22Rv1 (cell line): Measurements from ENCODE around the gene PPP2R5C.

Experiments used
- H3K27ac ChIP-seq: fragments of 450-650 bp; 2 replicates; pipeline ENCODE4 v1.5.1; 2017
- ZFX ChIP-seq: fragments of 450-650 bp; IDR thresholded peaks from 2 replicates; pipeline ENCODE4 v1.6.1; 2017; ENCODE audit warnings: antibody characterized with exemption, borderline replicate concordance
- TF ChIP-seq, protein P1 (sequence below): fragments of 450-650 bp; IDR thresholded peaks from 2 replicates; pipeline ENCODE4 v1.5.1; 2017; ENCODE audit warnings: mild to moderate bottlenecking

Gene PPP2R5C

DNA sequence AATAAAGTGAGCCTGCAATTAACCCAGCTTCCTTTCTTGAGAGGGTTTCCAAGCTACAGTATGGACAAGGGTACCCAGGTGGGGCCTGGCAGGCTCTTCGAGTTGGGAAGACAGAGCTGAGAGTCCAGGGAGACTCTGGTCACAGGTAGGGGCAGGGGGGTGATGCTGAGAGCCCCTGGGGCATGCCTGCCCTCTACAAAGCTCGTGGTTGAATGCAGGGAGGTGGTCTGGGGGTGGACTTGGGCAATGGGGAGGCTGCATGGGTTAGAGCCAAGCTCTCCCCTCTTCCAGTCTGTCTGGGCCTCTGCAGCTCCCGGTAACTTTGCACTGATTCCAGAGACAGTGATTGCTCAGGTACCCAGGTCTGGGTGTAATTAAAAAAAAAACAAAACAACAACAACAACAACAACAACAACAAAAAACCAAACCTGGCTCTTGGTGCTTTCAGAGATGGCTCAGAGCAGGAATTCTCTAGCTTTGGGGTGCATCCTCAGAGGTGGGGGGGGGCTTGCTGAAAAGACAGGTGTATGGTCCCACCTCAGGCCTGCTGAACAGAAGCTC lies 30.8 kb upstream of the PPP2R5C start:
- H3K27ac ChIP-seq = no peak overlapping the region
- TF ChIP-seq, protein P1, sequence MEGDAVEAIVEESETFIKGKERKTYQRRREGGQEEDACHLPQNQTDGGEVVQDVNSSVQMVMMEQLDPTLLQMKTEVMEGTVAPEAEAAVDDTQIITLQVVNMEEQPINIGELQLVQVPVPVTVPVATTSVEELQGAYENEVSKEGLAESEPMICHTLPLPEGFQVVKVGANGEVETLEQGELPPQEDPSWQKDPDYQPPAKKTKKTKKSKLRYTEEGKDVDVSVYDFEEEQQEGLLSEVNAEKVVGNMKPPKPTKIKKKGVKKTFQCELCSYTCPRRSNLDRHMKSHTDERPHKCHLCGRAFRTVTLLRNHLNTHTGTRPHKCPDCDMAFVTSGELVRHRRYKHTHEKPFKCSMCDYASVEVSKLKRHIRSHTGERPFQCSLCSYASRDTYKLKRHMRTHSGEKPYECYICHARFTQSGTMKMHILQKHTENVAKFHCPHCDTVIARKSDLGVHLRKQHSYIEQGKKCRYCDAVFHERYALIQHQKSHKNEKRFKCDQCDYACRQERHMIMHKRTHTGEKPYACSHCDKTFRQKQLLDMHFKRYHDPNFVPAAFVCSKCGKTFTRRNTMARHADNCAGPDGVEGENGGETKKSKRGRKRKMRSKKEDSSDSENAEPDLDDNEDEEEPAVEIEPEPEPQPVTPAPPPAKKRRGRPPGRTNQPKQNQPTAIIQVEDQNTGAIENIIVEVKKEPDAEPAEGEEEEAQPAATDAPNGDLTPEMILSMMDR = no peak
- no peak for TF ChIP-seq ZFX

DNA sequence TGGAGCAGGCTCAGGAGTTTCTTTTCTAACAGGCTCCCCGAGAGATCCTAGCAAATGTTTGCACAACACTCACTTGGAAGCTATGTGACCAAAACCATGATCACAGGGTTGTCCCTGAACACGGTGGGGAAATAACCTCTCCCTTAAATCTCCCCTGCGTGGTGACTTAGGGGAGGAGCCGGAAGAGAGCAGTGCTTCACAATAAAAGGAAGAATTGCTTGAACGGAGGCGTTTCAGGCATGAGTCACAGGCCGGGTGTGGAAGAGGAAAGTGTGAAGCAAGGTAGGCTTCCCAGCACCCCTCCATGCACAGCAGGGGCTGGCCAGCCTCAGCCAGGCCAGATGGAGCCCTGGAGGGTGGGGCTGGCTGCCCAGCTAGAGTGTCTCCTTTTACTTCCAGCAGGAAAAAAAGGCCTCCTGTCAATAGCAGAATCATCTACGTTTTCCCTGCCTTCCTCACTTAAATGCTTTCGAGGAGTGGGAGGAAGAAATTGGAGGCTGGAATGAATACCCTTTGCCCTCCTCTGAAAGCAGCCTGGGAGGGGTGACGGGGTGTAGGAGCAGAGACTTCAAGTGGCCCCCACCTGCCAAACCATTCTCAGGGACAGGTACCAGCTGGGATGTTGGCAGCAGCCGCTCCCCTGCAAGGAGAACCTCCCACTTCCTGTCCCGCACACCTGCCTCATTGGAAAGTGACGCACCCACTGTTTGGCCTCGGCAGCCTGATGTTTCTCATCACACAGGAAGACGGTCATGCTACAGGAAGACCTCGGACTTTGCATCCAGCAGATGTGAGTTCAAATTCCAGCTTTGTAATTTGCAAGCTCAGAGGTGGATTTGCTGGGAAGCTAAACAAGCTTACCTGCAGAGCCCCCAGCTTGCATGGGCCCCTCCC lies 30.1 kb upstream of the PPP2R5C start:
- TF ChIP-seq ZFX = no peak
- TF ChIP-seq, protein P1 = no peak
- H3K27ac ChIP-seq = no peak overlapping the region

DNA sequence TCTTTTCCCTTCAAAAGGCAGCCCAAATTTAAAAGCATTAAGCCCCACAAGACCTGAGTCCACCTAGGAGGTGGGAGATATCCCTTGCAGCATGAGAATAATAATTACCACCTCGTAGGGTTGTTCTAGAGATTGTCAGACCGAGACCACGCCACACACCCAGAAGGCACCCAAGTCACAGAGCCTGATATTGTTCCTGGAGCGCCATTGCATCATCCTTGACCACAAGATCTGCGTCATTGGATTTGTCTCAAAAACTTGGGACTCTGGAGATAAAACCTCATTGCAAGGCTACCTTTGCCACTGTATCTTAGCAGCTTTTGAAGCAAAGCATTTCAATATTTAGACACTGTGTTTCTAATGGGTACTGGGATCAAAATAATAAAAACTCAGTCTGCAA lies 29.4 kb upstream of the PPP2R5C start:
- no peak overlapping the region for H3K27ac ChIP-seq
- TF ChIP-seq, protein P1 = no peak
- no peak for TF ChIP-seq ZFX

DNA sequence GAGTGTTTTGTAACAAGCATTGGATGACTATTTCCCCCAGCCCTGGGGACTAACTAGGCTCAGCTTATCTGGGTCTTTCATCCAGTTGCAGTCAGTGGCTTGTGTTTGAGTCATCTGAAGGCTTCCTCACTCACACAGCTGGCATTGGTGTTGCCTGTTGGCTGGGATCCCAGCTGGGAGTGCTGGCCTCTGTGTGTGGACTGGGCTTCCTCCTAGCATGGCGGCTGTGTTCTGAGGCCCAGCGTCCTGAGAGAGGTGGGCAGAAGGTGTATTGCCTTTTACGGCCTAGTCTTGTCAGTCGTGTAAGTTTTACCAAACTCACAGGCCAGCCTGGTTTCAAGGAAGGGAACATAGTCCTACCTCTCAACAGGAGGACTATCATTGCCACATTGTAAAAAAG lies 28.3 kb upstream of the PPP2R5C start:
- TF ChIP-seq, protein P1 = no peak
- TF ChIP-seq ZFX = no peak
- H3K27ac ChIP-seq = no peak overlapping the region

DNA sequence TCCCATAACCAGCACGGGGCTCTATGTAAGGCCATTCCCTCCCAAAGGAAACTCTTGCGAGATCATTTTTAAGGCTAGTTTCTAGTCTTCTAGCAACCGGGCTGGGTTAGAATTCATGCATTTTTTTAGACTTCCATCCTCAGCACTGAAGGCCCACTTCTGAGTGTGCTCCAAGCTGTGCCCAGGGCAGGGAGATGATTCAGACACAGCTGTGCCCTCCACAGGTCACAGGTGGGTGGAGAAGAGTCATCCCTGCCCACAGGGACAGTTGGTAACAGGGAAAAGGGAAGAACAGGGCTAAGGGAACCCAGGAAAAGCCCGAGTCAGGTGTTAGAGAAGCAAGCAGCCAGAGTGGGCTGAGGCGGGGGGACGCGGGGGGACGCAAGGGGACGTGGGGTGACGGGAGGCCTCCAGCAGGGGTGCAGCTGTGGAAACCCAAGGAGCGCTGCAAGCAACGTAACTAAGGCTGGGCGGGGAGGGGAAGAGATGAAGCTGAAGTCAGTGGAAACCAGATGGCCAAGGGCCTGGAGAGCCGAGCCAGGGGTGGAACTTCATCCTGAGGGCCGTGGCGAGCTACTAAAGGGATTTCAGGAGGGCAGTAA lies 27.2 kb upstream of the PPP2R5C start:
- H3K27ac ChIP-seq = no peak overlapping the region
- TF ChIP-seq ZFX = no peak
- TF ChIP-seq, protein P1 = no peak

DNA sequence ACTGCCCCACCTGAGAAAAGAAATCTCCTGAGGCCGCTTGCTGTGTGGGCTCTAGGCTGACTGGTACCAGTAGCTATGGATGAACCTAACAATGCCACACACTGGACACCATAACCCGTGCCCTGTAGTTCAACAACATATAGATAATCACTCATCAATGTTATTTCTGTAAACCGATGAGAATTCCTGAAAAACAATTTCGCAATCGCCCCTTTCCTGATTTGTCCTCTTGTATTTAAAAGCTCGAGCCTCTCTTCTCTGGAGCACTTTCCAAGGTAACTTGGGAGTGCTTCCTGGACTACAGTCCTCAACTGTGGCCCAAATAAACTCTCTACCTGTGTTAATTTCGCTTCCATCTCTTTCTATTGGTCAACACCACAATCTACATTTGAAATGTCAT lies 26.1 kb upstream of the PPP2R5C start:
- H3K27ac ChIP-seq = no peak overlapping the region
- TF ChIP-seq, protein P1 = no peak
- TF ChIP-seq ZFX = no peak

DNA sequence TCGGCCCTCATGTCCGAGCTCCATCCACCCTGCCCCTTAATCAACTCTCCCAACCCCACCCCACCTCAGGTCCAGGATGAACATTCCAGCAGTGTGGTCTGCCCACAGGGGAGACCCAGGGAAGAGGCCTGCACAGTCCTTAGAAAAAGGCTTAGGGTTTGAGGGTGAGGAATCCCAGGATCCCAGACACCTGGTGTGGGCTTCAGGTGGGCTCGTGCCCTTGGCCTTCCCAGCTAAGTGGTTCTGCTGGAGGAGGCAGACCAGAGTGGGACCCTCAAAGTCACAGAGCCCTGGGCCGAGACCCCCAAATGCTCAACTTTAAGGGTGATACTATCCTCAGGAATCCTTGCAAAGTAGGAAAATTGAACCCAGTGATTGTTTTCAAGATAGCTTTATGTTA lies 25.4 kb upstream of the PPP2R5C start:
- H3K27ac ChIP-seq = no peak overlapping the region
- no peak for TF ChIP-seq ZFX
- TF ChIP-seq, protein P1 = no peak
